GM19452 (cell line): ENCODE measurements around the gene NKX1-2.

Experiments used
- ATAC-seq: cut with Tn5 transposase; IDR thresholded peaks from one replicate; pipeline ENCODE4 v1.9.1; 2021; ENCODE audit not compliant: unreplicated experiment

The NKX1-2 gene

GRCh38 chr10:124476043-124476725, 26.3 kb upstream of the NKX1-2 start:
- ATAC-seq: no peak

GRCh38 chr10:124474514-124475070, 24.8 kb upstream of the NKX1-2 start:
- ATAC-seq: no peak

DNA sequence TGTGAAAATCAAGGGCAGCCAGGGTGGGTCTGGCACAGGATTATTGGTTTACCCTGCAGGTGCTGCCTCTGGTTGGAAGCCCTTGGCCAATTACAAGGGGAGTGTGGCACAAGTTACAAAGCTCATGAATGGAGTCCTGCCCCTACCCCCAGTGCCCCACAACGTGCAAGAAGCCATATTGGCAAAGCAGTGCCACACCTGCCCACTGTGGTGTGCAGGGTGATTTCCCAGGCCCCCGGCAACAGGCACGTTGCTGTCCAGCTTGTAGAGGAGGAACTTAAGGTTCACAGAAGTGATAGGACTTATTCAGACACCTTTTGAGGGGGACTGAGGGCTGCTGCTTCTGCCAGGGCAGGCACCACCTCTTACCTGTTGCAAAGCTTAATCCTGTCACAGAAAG, 23.2 kb upstream of the NKX1-2 start:
- no peak for ATAC-seq

GRCh38 chr10:124472071-124472470, 22.2 kb upstream of the NKX1-2 start:
- ATAC-seq: no peak

GRCh38 chr10:124470544-124471434, 21.0 kb upstream of the NKX1-2 start:
- no peak for ATAC-seq

GRCh38 chr10:124469956-124470484, 20.2 kb upstream of the NKX1-2 start:
- ATAC-seq: no peak

DNA sequence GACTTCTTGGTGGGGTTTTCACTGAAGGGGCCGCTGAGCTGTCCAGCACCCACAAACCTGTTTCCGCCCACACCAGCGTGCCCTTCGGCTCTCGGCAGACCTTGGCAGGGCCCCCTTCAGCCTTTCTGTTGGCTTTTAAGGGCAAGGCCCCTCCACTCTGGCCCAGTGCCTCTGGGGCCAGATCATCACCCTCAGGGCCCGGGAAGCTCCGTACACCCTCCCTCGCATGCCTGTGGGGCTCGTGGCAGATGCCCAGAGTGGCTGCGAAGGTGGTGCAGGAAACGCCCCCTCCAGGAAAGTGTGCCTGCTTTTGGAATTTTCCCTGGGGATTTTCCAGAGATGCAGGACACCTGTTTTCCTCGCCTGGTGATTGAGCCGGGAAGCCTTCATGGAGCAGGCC, 18.8 kb upstream of the NKX1-2 start:
- no peak for ATAC-seq

GRCh38 chr10:124467165-124467564, 17.3 kb upstream of the NKX1-2 start:
- ATAC-seq: no peak

DNA sequence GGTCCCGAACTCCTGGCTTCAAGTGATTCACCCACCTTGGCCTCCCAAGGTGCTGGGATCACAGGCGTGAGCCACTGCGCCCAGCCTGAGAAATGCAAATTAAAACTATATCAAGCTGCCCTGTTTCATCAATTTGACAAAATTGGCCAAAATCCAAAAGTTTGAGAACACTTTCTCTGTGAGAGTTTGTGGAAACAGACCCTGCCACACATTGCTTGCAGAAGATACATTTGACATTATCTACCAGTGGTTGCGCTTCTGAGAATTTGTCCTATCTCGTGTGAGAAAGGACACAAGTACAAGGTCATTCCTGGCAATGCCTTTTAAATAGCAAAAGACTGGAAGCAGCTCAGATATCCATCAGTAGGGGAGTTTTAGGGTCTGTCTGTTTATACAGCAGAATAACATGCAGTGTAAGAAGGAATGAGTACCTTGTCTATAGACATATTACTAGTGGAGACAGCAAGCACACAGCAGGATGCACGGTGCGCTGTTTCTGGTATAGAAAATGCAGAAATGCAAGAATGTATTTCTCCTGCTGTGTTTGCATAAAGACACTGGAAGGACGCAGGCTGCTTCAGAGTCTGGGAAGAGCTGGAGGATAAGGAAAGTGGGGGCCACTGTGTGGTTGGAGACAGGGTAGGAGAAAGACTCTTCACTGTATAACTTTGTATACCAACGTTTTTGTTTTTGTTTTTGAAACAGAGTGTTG, 16.1 kb upstream of the NKX1-2 start:
- no peak for ATAC-seq

DNA sequence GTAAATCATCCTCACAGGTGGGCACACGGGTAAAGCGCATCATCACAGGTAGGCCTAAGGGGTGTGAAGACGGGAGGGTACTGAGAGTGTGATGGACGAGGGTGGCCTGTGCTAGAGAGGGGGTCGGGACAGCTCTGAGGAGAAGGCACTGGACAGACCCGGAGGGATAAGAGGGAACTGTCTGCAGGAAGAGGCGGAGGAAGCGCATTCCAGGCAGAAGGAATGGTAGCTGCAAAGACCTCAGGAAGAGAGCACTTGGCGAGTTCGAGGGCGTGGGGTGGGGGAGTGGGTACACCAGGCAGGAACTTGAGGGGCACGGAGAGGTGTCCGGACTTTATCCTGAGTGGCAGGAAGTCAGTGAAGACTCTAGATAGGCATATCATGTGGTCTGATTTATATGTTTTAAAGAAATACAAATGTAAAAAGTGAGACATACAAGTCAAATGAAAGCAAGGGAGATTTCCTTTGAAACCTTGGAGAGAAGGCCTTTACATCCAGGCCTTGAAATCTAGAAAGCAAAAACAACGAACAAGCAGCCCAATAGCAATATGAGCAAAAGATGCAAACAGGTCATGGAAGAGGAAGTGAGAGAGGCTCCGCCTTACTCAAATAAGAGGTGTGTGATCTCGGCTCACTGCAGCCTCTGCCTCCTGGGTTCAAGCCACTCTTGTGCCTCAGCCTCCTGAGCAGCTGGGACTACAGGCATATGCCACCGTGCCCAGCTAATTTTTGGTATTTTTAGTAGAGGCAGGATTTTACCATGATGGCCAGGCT, 15.4 kb upstream of the NKX1-2 start:
- no peak for ATAC-seq

- no peak for ATAC-seq
Observed at GRCh38 chr10:124464028-124464965, 14.5 kb upstream of the NKX1-2 start.

- ATAC-seq: no peak
Observed at GRCh38 chr10:124462348-124462695, 12.5 kb upstream of the NKX1-2 start.

DNA sequence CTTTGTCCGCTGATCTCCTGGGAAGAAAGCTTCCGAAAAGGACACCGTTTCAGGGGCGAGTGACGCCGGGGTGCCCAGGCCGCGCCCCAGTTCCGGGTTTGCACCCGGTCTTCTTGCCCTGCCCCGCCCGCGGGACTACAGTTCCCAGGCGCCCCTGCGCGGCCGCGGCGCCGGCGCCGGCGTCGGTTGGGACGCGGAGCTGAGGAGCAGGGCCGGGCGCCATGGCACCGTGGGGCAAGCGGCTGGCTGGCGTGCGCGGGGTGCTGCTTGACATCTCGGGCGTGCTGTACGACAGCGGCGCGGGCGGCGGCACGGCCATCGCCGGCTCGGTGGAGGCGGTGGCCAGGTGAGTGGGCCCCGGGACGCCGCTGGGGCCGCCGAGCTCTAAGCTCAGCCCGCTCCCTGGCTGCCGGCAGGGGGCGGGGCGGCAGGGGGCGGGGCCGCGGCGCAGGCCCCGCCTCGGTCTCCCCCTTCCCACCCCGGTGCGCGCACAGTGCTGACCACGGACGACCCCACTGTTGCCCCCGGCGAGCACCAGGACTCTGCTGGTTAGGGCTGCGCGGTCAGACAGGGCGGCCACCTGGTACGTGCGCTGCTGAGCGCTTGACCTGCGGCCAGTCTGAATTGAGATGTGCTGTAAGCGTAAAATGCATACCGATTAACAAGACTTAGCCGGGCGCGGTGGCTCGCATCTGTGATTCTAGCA, 12.0 kb upstream of the NKX1-2 start, which contains the start of gene LHPP:
LHPP (plus strand) TSS at position 182 of the 706 bp plus-strand sequence; CDS start at position 222, 40 bp downstream.
- ATAC-seq: peak; percentile 98

GRCh38 chr10:124460144-124460543, 10.3 kb upstream of the NKX1-2 start:
- no peak for ATAC-seq

DNA sequence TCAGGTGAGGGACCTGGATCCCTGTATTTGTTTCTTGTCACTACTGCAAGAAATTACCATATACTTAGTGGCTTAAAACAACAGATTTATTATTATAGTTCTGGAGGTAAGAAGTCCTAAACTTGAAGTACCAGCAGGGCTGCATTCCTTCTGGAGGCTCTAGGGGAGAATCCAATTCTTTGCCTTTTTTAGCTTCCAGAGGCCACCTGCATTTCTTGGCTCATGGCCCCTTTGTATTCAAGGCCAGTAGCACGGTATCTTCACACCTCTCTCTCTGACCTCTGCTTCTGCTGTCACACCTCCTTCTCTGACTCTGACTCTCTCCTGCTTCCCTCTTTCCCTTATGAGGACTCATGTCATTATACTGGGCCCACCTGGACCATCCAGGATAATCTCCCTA, 9.6 kb upstream of the NKX1-2 start:
- no peak for ATAC-seq

DNA sequence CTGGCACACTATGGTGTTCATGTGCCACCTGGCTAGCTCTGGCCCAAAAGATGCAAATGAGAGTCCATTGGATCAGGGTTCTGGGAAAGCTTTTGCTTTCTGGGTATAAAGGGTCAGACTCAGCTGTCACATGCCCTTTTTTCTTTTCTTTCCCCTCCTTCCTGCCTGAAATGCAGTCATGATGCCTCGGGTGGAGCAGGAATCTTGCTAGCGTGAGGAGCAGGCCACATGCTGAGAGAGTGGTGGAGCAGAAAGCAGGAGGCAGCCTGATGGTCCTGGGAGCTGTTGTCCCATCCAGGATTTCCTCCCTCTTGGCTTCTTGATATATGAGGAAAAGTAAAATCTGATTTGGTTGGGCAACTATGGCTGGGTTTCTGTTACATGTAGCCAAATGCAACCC, 9.1 kb upstream of the NKX1-2 start:
- ATAC-seq: no peak

GRCh38 chr10:124458473-124458872, 8.6 kb upstream of the NKX1-2 start:
- ATAC-seq: no peak

DNA sequence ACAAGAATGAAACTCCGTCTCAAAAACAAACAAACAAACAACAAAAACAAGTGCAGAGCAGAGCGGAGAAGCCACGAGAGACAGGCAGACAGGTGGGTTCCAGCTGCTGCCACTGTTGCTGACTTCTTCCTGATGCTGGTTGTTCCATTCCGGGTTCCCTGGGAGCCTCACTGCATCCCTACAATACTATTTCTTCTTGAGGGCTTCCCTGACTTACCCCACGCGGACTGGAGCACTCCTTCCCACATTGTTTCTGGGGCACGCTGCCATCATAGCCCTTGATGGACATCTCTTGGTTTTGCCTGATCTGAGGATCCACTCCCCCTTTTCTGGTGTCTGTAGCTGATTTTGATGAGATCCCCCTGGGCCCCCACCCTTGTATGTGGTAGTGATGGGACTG, 5.6 kb upstream of the NKX1-2 start:
- no peak for ATAC-seq
